ENCODE data around the gene FZD10. TPM values are rescaled to one million over a fixed set of nuclear protein-coding genes. Genes with fewer than 3 reads are reported as not detected.

Gene FZD10
- total and polyA plus RNA-seq, 8 donors: 0.04 to 0.26 (median 0.14) TPM

GRCh38 chr12:130201037-130201436 lies 38.8 kb downstream of the FZD10 start:
- Histone ChIP-seq H3K27ac (no peak overlapping the region), H3K9me3 (no peaks in the 10 kb centered on the region), H3K4me1 (no peaks in the 10 kb centered on the region), H3K4me3 (no peak overlapping the region), H3K36me3 (no peaks in the 10 kb centered on the region), H3K27me3 (no peaks in the 10 kb centered on the region)
- DNase-seq: no peak
- 76 to 94% methylated on average over 8 of the region's 8 CpGs for WGBS, 2 donors
- no peak for TF ChIP-seq CTCF (IDR thresholded peaks at IDR 0.05)
- no peak for ATAC-seq
- intact Hi-C loops (cut with DNase I): no loop called here
- FAIRE-seq: no peak

- DNase-seq (no peak), FAIRE-seq (no peak), ATAC-seq (no peak)
- no peak for TF ChIP-seq CTCF (IDR thresholded peaks at IDR 0.05)
- H3K36me3 ChIP-seq: no peaks in the 10 kb centered on the region
- intact Hi-C loops (cut with DNase I): no loop called here
- WGBS, 2 donors: 46 to 66% methylated on average over 6 of the region's 6 CpGs
- H3K27ac ChIP-seq: no peak overlapping the region
- no peaks in the 10 kb centered on the region for H3K9me3 ChIP-seq
- no peaks in the 10 kb centered on the region for H3K4me1 ChIP-seq
- H3K4me3 ChIP-seq: no peak overlapping the region
- H3K27me3 ChIP-seq: no peaks in the 10 kb centered on the region
These were observed 39.9 kb downstream of the FZD10 start for GRCh38 chr12:130202201-130202600.

GRCh38 chr12:130203151-130203550 lies 40.9 kb downstream of the FZD10 start:
- Histone ChIP-seq H3K36me3 (no peaks in the 10 kb centered on the region), H3K27ac (no peak overlapping the region), H3K4me3 (no peak overlapping the region), H3K4me1 (no peaks in the 10 kb centered on the region), H3K27me3 (no peaks in the 10 kb centered on the region), H3K9me3 (no peaks in the 10 kb centered on the region)
- ATAC-seq (no peak), DNase-seq (no peak), FAIRE-seq (no peak)
- WGBS, 2 donors: 57 to 58% methylated on average over 11 of the region's 11 CpGs
- intact Hi-C loops (cut with DNase I): no loop called here
- no peak for TF ChIP-seq CTCF (IDR thresholded peaks at IDR 0.05)

- Histone ChIP-seq H3K27me3 (no peaks in the 10 kb centered on the region), H3K4me3 (no peak overlapping the region), H3K27ac (no peak overlapping the region), H3K36me3 (no peaks in the 10 kb centered on the region), H3K4me1 (no peaks in the 10 kb centered on the region), H3K9me3 (no peaks in the 10 kb centered on the region)
- intact Hi-C loops (cut with DNase I): no loop called here
- no peak for FAIRE-seq
- 68 to 82% methylated on average over 12 of the region's 12 CpGs for WGBS, 2 donors
- TF ChIP-seq CTCF (IDR thresholded peaks at IDR 0.05): no peak
- no peak for DNase-seq
- no peak for ATAC-seq
These were observed 42.3 kb downstream of the FZD10 start for GRCh38 chr12:130204541-130204953.

GRCh38 chr12:130205495-130205894 lies 43.2 kb downstream of the FZD10 start:
- 61 to 63% methylated on average over 6 of the region's 6 CpGs for WGBS, 2 donors
- no peak for ATAC-seq

More at GRCh38 chr12:130205495-130205894, 43.2 kb downstream of the FZD10 start:
- H3K4me1 ChIP-seq: no peaks in the 10 kb centered on the region
- DNase-seq (no peak), FAIRE-seq (no peak)
- H3K4me3 ChIP-seq: no peak overlapping the region
- H3K36me3 ChIP-seq: no peaks in the 10 kb centered on the region
- H3K27me3 ChIP-seq: peaks cover 0 to 6% (median 0%) of the 10 kb centered on the region in 4 donors
- no peak for TF ChIP-seq CTCF (IDR thresholded peaks at IDR 0.05)
- intact Hi-C loops (cut with DNase I): no loop called here
- H3K9me3 ChIP-seq: no peaks in the 10 kb centered on the region
- H3K27ac ChIP-seq: no peak overlapping the region

Data from pancreas (tissue), 10 donors.